Measurements from ENCODE around the gene ABAT. TPM values are rescaled to one million over a fixed set of nuclear protein-coding genes. Genes with fewer than 3 reads are reported as not detected.

ABAT gene
- total RNA-seq: 7.3 and 7.7 TPM in 2 replicates

DNA sequence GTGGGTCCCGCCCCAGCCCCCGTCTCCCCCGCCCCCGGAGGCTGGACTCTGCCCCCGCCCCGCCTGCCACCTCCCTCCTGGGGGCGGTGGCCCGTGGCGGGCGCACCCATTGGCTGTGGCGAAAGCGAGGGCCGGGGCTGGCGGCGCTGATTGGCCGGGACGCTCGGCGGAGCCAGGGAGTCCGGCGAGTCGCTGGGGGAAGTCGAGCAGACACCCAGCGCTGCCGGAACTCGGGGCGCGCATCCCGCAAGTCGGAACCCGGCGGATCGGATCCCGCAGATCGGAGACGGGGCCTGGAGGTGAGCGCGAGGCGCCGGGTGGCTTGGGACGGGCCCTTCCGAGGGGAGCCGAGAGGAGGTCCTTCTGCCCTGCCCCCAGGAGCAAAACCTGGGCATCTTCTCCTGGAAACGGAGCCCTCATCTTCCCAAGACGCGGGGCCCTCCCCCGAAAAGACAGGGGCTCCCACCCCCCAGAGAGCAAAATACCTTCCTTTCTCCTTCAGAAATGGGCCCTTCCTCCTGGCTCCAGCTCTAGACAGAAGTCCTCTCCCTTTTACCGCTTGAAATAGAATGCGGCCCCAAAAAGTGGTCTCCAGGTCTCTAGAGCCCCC, at the start of gene ABAT:
TSS of gene ABAT (plus strand) at position 205 of the 610 bp plus-strand sequence. CDS start 61,123 bp downstream, outside the sequence.
- H3K36me3 Mint-ChIP-seq (ENCODE audit: low read depth): no peaks in the 10 kb centered on the region
- H3K4me1 Mint-ChIP-seq (ENCODE audit: low read depth): peaks cover 20% of the 10 kb centered on the region
- peak; percentile 91 for DNase-seq (ENCODE audit: low spot score)
- peak within 1 kb of the TSS; percentile 87 for H3K4me3 Mint-ChIP-seq
- H3K27ac Mint-ChIP-seq: peak within 1 kb of the TSS; percentile 81
- H3K27me3 Mint-ChIP-seq (ENCODE audit: insufficient read depth): peaks cover 6% of the 10 kb centered on the region
- no peaks in the 10 kb centered on the region for H3K9me3 Mint-ChIP-seq
- intact Hi-C loops (cut with micrococcal nuclease): loop anchor here (1.0 to 2.0 kb wide), 7 partner anchors 14 to 416 kb away; partner anchors contain the start of genes HAPSTR1, METTL22, PMM2 and TMEM186

DNA sequence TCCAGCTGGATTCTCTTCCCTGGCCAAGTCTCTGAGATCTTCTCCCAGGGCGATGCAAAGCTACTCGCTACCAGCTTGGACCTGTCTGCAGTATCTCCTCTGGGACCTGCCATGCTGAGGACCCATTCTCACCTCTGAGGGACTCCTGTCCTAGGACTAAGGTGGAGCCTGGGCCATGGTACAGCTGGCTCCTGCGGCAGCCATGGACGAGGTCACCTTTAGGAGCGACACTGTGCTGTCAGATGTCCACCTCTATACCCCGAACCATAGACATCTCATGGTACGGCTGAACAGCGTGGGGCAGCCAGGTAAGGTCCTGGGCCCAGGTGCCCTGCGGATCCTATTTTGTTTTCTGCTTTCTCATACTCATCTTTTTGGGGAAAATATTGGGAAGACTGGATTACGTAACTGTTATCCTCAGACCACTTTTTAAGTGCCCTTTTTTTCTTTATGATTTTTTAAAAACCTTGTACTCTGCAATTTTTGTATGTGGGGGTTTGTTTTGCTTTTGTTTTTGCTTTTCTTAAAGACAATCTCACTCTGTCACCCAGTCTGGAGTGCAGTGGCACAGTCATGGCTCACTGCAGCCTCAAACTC, 48.8 kb upstream of the ABAT start:
- intact Hi-C loops (cut with micrococcal nuclease): no loop called here
- DNase-seq (ENCODE audit: low spot score): no peak
- Mint-ChIP-seq H3K4me1 (ENCODE audit: low read depth) (peaks cover 25% of the 10 kb centered on the region), H3K9me3 (no peaks in the 10 kb centered on the region), H3K36me3 (ENCODE audit: low read depth) (peaks cover 36% of the 10 kb centered on the region), H3K27me3 (ENCODE audit: insufficient read depth) (no peaks in the 10 kb centered on the region), H3K4me3 (no peak overlapping the region), H3K27ac (no peak overlapping the region)

DNA sequence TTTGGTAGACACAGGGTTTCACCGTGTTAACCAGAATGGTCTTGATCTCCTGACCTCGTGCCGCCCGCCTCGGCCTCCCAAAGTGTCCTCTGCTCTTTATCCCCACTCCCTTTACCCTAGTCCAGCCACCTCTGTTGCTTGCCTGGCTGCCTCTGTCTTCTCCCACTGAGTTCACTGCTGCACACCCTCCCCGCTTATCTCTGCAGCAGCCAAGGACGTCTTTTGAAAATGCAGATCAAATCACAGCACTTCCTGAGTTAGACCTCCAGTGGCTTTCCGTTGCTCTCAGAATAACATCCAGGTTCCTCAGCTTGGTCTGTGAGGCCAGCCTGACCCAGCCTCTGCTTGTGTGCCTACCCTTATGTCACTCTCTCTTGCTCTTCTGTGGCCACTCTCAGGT, 47.5 kb upstream of the ABAT start:
- Mint-ChIP-seq H3K9me3 (no peaks in the 10 kb centered on the region), H3K36me3 (ENCODE audit: low read depth) (peaks cover 47% of the 10 kb centered on the region), H3K27me3 (ENCODE audit: insufficient read depth) (no peaks in the 10 kb centered on the region), H3K4me3 (no peak overlapping the region), H3K27ac (no peak overlapping the region), H3K4me1 (ENCODE audit: low read depth) (peaks cover 24% of the 10 kb centered on the region)
- intact Hi-C loops (cut with micrococcal nuclease): no loop called here
- no peak for DNase-seq (ENCODE audit: low spot score)

DNA sequence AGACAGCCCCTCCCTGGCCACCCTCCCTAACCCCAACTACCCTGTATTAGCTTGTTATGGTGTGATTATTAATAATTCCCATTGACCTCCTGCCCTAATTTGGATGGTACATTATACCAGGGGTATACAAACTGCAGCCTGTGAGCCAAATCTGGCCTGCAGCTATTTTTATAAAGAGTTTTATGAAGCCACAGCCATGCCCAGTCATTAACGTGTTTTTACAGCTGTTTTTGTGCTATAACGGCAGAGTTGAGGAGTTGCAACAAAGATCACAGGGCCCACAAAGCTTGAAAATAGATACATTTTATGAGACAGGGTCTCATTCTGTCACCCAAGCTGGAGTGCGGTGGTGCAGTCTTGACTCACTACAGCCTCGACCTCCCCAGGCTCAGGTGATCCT, 47.0 kb upstream of the ABAT start:
- DNase-seq (ENCODE audit: low spot score): no peak
- peaks cover 19% of the 10 kb centered on the region for H3K4me1 Mint-ChIP-seq (ENCODE audit: low read depth)
- H3K27me3 Mint-ChIP-seq (ENCODE audit: insufficient read depth): no peaks in the 10 kb centered on the region
- intact Hi-C loops (cut with micrococcal nuclease): no loop called here
- H3K36me3 Mint-ChIP-seq (ENCODE audit: low read depth): peaks cover 50% of the 10 kb centered on the region
- H3K27ac Mint-ChIP-seq: no peak overlapping the region
- H3K9me3 Mint-ChIP-seq: no peaks in the 10 kb centered on the region
- H3K4me3 Mint-ChIP-seq: no peak overlapping the region

DNA sequence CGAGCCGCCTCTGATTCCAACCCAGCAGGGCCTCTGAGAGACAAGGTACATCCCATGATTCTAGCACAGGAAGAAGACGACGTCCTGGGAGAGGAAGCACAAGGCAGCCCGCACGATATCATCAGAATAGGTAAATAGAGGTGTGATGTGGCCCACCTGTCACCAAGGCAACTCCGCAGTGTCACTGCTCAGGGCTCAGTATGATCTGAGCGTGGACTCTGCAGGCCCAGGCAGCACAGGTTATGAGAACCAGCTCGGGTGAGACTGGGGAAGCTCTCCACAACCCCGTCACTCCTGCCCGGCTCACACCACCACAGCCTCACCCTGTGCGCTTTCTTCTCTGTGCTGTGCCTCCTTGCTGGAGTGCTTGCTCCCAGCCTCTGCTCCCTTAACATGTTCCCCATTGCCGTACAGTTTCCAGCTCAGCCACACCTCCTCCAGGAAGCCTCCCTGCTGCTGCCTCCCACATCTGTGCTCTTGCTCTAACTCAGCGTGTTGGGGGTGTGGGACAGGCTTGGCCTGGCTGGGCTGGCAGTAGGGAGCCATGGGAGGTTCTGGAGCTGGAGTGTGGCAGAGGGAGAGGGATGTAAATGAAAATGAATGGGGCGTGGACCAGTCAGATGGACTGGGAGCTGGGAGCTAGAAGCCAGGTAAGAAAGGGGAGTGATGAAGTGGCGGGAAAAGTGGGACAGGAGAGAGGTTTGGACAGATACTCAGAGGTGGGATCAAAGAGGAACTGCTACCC, 45.3 kb upstream of the ABAT start:
- H3K4me1 Mint-ChIP-seq (ENCODE audit: low read depth): peaks cover 13% of the 10 kb centered on the region
- no peaks in the 10 kb centered on the region for H3K27me3 Mint-ChIP-seq (ENCODE audit: insufficient read depth)
- no peak overlapping the region for H3K4me3 Mint-ChIP-seq
- no peaks in the 10 kb centered on the region for H3K9me3 Mint-ChIP-seq
- no peak overlapping the region for H3K27ac Mint-ChIP-seq
- DNase-seq (ENCODE audit: low spot score): no peak
- intact Hi-C loops (cut with micrococcal nuclease): no loop called here
- peaks cover 64% of the 10 kb centered on the region for H3K36me3 Mint-ChIP-seq (ENCODE audit: low read depth)

DNA sequence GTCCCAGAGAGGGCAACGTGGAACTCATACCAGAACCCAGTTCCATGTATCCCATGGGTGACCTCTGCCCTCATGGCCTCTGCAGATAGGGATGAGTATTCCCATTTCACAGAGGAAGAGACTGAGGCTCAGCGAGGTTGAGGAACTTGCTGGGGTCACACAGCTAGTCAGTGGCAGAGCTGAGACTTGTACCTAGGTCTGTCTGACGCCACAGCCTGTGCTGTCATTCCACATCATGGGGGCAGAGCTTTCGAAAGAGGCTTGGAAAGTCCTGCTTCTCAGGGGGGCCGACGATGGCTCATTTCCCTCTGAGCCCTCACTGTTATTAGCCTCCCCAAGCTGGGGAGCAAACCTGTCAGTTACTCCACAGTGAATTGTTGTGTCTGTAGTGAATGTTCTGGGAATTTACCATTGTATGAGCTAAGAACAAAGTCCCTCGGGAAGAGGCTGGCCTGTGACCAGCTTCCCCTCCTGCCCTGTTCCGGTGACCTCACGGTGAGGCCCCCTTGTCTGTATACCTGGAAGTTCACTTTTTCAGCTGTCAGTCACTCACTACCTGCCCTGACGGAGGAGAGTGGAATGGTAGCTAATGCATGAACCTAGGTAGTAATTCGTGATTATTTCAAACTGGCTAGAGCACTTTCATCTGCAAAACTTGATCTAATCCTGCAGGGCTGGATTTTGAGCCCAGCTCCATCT, 44.0 kb upstream of the ABAT start:
- H3K9me3 Mint-ChIP-seq: no peaks in the 10 kb centered on the region
- peaks cover 13% of the 10 kb centered on the region for H3K4me1 Mint-ChIP-seq (ENCODE audit: low read depth)
- H3K27me3 Mint-ChIP-seq (ENCODE audit: insufficient read depth): no peaks in the 10 kb centered on the region
- peaks cover 71% of the 10 kb centered on the region for H3K36me3 Mint-ChIP-seq (ENCODE audit: low read depth)
- H3K4me3 Mint-ChIP-seq: no peak overlapping the region
- DNase-seq (ENCODE audit: low spot score): no peak
- H3K27ac Mint-ChIP-seq: no peak overlapping the region
- intact Hi-C loops (cut with micrococcal nuclease): no loop called here

DNA sequence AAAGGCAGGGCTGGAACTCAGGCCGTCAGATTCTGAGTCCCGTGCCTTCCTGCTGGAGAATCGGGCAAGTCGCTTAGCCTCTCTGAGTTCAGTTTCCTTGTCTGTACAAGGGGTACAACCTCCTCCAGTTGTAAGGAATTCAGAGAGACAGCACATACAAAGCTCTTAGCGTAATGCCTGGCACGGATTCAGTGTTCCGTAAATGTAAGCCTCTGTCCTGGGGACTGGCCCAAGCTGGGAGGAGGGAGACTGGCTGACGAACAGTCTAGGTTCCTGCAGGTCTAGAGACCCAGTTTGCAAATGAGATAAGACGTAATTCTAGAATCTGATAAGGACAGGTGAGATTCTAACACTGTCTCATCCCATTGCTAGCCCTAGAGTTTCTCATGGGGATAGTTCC, 43.0 kb upstream of the ABAT start:
- no peaks in the 10 kb centered on the region for H3K27me3 Mint-ChIP-seq (ENCODE audit: insufficient read depth)
- H3K4me1 Mint-ChIP-seq (ENCODE audit: low read depth): peaks cover 13% of the 10 kb centered on the region
- peaks cover 66% of the 10 kb centered on the region for H3K36me3 Mint-ChIP-seq (ENCODE audit: low read depth)
- H3K9me3 Mint-ChIP-seq: no peaks in the 10 kb centered on the region
- no peak overlapping the region for H3K27ac Mint-ChIP-seq
- no peak for DNase-seq (ENCODE audit: low spot score)
- no peak overlapping the region for H3K4me3 Mint-ChIP-seq
- intact Hi-C loops (cut with micrococcal nuclease): no loop called here

DNA sequence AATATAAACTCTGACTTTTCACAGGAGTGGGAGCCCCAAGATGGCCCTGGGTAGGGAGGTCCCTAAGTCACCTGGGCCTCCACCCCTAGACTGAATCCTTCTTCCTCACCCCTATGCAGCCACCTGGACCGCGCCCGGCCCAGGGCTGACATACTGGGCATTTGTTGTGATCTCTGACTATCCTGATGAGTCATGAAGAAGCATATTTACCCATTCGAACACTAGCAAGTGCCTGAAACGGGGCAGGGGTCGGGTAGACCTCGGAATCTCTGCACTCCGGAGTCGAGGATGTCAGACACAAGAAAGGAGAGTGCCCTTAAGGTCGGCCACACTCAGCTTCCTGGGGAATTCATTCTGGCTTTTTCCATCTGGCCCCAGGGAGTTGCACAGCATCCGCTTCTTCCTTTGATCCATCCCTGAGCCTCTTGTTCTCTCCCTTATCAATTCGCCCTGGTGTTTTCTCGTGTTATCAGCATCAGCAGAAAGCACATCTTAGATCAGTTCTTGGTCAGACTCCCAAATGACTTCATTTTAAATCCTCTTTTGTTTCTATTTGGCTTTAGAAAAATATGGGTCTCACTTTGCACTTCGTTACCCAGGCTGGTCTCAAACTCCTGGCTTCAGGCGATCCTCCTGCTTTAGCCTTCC, 42.5 kb upstream of the ABAT start:
- peaks cover 67% of the 10 kb centered on the region for H3K36me3 Mint-ChIP-seq (ENCODE audit: low read depth)
- H3K27me3 Mint-ChIP-seq (ENCODE audit: insufficient read depth): no peaks in the 10 kb centered on the region
- H3K4me1 Mint-ChIP-seq (ENCODE audit: low read depth): peaks cover 11% of the 10 kb centered on the region
- intact Hi-C loops (cut with micrococcal nuclease): no loop called here
- no peak overlapping the region for H3K27ac Mint-ChIP-seq
- no peak for DNase-seq (ENCODE audit: low spot score)
- no peak overlapping the region for H3K4me3 Mint-ChIP-seq
- H3K9me3 Mint-ChIP-seq: no peaks in the 10 kb centered on the region

DNA sequence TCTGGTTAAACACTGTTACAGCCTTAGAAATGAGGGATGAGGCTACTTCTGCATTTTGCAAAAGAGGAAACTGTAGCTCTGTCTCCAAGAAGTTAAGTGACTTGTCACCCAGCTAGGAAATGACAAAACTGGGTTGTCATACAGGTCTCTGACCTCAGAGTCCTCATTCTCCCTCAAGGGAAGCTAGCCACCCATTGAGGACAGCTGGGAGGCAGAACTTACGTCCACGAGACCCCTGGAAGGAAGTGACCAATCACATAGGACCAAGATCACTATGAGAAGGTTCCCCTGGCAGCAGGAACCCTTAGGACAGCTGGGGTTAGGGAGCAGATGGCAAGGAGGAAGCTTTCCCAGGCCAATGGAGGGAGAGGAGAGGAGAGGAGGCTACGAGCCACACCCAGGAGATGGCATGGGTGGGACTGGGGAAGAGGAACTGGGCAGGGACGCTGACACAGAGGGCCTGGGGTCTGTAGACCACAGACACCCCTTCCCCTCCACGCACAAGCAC, 41.7 kb upstream of the ABAT start:
- Mint-ChIP-seq H3K27ac (no peak overlapping the region), H3K4me3 (no peak overlapping the region), H3K27me3 (ENCODE audit: insufficient read depth) (no peaks in the 10 kb centered on the region), H3K36me3 (ENCODE audit: low read depth) (peaks cover 59% of the 10 kb centered on the region), H3K9me3 (no peaks in the 10 kb centered on the region), H3K4me1 (ENCODE audit: low read depth) (peaks cover 8% of the 10 kb centered on the region)
- DNase-seq (ENCODE audit: low spot score): no peak
- intact Hi-C loops (cut with micrococcal nuclease): no loop called here

DNA sequence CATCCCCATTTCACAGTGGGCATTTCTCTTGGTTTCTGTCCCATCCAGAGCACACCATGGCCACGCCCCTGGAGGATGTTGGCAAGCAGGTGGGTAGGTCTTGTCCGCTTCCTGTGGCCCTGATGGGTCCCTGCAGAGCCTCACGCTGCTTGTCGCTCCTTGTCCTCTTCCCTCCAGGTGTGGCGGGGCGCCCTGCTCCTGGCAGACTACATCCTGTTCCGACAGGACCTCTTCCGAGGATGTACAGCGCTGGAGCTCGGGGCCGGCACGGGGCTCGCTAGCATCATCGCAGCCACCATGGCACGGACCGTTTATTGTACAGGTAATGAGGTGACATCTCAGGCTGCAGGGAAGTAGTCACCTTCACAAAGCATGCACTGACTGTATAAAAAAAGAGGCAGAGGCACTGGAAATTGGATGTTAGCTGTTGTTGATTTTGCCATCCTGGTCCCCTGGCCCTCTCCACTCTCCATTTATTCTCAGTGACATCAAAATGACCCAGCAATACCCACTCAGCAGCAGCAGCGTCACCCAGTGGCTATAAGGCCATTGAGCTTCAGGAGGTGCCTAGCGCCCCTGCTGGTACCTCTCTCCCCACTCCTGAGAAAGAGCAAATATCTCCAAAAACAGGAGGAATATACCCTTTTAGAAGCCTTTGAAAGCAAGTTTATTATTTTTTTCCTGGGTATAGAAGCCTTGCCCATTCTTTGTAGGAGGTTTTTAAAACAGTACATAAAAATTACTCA, 39.3 kb upstream of the ABAT start:
- Mint-ChIP-seq H3K9me3 (no peaks in the 10 kb centered on the region), H3K27me3 (ENCODE audit: insufficient read depth) (no peaks in the 10 kb centered on the region), H3K36me3 (ENCODE audit: low read depth) (peaks cover 55% of the 10 kb centered on the region), H3K27ac (no peak overlapping the region), H3K4me3 (no peak overlapping the region), H3K4me1 (ENCODE audit: low read depth) (no peaks in the 10 kb centered on the region)
- no peak for DNase-seq (ENCODE audit: low spot score)
- intact Hi-C loops (cut with micrococcal nuclease): no loop called here

DNA sequence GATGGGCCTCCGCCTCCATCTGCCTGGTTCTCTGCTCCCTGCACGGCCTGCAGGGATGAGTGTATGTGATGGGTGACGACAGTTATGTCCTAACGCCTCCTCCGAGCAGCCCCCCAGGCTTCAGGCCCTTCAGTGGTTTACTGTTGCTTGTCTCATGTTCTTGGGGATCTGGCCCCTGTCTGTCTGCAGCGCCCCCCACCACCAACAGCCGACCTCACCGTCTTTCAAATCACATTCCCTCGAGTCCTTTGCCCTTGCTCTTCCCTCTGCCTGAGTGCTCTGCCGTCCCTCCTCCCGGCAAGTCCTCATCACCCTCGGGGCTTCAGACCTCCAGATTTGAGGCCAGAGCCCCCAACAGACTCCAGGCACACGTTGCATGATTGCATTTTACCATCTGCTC, 34.7 kb upstream of the ABAT start:
- peaks cover 3% of the 10 kb centered on the region for H3K4me1 Mint-ChIP-seq (ENCODE audit: low read depth)
- DNase-seq (ENCODE audit: low spot score): no peak
- no peaks in the 10 kb centered on the region for H3K9me3 Mint-ChIP-seq
- H3K4me3 Mint-ChIP-seq: no peak overlapping the region
- intact Hi-C loops (cut with micrococcal nuclease): no loop called here
- H3K27ac Mint-ChIP-seq: no peak overlapping the region
- H3K36me3 Mint-ChIP-seq (ENCODE audit: low read depth): peaks cover 60% of the 10 kb centered on the region
- H3K27me3 Mint-ChIP-seq (ENCODE audit: insufficient read depth): no peaks in the 10 kb centered on the region

DNA sequence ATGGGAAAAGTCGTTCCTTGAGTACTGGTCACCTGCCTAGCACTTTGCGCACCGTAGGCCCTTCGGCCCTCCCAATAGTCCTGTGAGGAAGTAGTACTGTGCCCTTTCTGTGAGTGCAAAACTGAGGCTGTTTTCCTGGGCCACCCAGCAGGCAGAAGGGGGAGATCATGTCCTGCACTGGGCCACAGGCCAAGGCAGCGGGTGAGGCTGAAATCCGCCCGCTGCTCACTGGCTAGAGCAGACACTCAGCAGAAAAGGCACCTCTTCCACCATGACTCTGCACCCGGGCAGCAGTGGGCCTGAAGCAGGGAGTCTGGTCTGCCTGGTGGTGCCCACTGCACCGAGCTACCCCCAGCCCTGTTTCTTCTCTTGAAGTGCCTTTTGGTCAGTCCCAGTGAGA, 32.7 kb upstream of the ABAT start:
- Mint-ChIP-seq H3K4me3 (no peak overlapping the region), H3K27me3 (ENCODE audit: insufficient read depth) (no peaks in the 10 kb centered on the region), H3K9me3 (no peaks in the 10 kb centered on the region), H3K36me3 (ENCODE audit: low read depth) (peaks cover 58% of the 10 kb centered on the region), H3K27ac (no peak overlapping the region), H3K4me1 (ENCODE audit: low read depth) (peaks cover 8% of the 10 kb centered on the region)
- intact Hi-C loops (cut with micrococcal nuclease): no loop called here
- no peak for DNase-seq (ENCODE audit: low spot score)

Data from activated T-helper 1 cell treated with anti-CD3 and anti-CD28 coated beads, Interleukin-12 subunit alpha, Interleukin-12 subunit beta, Interleukin-2, Interleukin-4 antibody, amounts not matched to agents 30 ng/mL and 10 ng/mL and 1 ng/mL, durations not matched to agents 14 hours and 24 hours and 36 hours (primary cell).